DMS53 (cell line): ENCODE results near the gene NFIB.
A peak's percentile ranks its signal among the peaks of the same experiment; 100 is the strongest.

Experiments used
- DNase-seq: peaks from one replicate; lab custom pipeline; 2025; lab: John Stamatoyannopoulos, UW

NFIB gene

DNA sequence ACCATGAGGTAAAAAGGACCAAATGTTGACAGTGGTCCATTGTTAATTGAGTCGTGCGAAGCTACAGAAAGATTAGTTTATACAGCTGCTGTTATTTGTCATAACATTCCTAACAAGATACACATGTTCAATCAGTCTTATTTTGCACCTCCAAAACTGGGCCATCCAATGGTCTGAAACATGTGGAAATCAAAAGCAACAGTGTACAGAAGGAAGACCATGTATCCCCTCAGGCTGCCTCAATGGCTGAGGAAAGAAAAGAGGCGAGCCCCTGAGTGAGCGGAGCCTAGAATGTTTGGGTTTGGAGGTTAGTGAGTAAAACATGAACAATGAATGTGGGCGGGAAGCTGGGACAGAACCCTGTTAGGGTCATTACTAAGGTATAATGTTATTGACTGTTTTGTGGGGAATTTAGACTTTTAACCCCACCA, 35.6 kb downstream of the NFIB start:
- no peak for DNase-seq

DNA sequence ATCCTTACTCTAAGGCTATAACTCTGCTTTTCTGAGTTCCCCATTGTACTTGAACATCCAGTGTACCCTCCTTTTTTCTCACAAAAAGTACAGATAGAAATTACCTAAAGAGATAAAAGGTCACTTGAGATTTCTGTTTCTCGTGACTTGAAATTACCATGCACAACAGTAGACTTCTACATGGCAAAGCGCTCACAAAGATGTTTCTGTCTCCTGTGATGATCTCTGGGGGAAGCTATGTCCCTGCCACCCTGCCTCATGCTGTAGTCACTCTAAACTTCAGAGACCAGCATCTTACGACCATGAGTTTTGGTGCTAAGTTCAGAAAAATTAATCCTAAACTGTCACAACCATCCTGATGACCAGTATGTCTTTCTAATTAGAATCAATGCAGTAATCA, 36.2 kb downstream of the NFIB start:
- DNase-seq: no peak

- DNase-seq: no peak
Observed at GRCh38 chr9:14277244-14277643, 36.7 kb downstream of the NFIB start.

- no peak for DNase-seq
Observed at GRCh38 chr9:14275331-14275730, 38.6 kb downstream of the NFIB start.

DNA sequence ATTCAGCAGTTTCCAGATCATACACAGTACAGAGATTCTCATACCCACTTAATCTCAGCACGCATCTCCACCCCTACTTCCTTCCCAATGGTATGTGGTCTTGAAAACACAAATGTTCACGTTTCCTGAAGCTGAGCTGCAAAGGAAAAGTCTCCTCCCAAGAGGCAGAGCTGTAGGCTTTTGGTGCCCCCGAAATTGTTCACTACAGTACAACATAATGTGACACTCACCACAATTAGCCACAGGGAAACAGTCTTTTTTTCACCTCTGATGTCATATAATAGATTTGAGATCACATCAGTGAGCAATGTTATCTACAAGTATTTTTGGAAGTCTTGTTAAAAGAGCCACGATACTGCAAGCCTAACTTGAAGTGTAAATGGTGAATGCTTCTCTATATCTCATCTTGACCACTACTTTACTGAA, 40.2 kb downstream of the NFIB start:
- DNase-seq: no peak

- DNase-seq: no peak
Observed at GRCh38 chr9:14272927-14273528, 40.9 kb downstream of the NFIB start.

GRCh38 chr9:14271093-14271673, 42.8 kb downstream of the NFIB start:
- no peak for DNase-seq

GRCh38 chr9:14270358-14271092, 43.4 kb downstream of the NFIB start:
- no peak for DNase-seq

DNA sequence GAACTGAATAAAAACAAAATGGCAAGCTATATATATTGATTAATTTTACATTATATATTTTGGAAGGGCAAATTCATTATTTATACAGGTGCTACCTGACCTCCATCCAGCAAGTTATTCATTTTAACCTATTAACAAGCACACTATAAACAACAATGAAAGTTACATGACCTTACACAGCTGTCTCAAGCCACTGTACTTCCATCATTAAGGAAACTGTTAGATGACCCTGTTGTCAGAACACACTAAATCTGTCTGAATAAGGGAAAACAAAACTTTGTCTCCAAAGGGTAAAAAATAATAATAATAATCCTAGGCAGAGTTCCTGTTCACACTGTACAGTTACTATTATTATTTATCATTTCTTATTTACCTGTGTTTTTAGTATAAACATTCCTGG, 44.0 kb downstream of the NFIB start:
- no peak for DNase-seq

GRCh38 chr9:14263707-14264483, 50.0 kb downstream of the NFIB start:
- DNase-seq: no peak

- no peak for DNase-seq
Observed at GRCh38 chr9:14262827-14263226, 51.1 kb downstream of the NFIB start.

DNA sequence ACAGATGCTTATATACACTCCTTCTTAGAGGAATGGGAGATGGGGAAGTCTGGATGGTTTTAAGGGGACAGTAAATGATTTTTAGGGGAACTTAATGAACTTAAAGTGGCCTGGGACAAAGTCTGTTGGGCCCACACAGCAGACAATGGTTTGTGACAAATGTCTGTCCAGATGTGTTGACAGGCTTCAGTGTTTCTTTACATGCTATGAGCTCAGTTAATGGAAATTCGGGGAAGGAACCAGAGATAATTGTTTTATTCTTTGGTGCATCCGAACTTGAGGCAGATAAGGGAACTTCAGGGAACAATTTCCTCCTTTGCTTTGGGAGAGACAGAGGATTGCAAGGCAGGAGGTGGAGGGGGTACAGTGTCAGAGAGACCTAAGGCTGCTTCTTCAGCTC, 52.3 kb downstream of the NFIB start:
- no peak for DNase-seq

DNA sequence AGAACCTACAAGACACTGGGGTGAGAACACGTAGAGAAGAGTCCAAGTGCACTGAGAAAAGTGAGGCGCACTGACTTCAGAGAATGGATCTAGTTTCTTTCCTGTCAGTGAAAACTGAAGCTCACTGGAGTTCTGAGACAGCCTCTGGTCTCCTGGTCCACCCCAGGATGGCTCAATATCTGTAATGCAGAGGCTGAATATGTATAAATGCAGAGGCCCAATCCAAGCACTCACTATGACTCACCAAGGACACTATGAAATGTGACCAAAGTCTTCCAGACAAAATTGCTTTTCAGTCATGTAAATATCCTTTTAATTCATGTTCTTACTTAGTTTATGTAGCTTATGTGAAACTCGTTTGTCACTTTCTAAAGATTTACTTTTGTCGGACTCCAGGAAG, 53.8 kb downstream of the NFIB start:
- DNase-seq: no peak

- DNase-seq: no peak
Observed at GRCh38 chr9:14258660-14259239, 55.2 kb downstream of the NFIB start.

DNA sequence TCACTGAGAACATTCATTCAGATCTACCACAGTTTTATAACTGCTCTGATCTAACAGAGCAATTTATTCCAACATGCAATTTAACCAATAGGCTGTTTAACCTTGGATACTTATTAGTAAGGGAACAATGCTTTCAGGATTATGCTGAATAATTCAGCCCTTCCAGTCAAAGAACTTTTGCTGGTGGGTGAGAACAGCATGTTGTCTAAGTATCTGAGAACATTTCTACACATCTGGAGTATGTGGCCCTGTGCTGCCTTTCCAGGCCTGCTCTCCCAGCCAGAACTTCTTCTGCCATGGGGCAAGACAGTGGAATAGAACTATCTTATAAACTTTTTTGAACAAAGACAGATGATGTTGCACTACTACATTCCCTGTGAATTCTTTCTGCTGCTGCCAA, 55.8 kb downstream of the NFIB start:
- DNase-seq: no peak

DNA sequence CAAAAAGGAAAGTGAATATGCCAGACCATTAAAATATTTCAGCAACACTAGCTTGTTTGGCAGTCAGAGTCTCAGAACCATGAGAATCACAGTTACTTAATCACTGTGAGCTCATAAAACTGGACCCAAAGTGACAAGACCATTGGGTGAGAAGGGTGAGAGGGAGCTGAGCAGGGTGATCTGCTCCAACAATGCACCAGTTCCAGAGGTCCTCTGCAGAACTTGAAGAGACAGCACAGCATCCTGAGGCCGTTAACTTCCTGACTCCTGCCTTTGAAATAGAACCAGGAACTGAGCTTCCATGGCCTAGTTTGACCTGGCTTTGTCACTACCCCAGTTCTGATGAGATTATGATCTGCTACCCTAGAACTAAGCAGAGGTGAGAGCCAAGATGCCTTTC, 57.4 kb downstream of the NFIB start:
- DNase-seq: no peak

GRCh38 chr9:14251154-14252071, 62.5 kb downstream of the NFIB start:
- DNase-seq: peak; percentile 84

DNA sequence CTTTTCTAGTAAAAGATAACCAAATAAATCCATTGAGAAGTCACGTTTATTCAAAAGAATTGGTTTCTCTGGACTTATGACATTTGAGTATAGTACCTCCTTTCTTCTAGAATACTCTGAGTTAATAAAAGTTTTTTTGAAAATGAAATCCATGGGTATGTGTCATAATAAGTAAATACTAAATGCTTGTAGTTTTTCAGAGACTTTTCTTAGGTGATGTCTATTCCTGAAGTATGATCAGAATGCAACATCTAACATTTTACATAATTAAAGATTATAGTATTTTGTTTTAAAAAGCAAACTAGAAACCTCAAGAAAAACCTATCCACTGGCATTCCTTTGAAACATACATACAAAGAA, 63.2 kb downstream of the NFIB start:
- DNase-seq: no peak

DNA sequence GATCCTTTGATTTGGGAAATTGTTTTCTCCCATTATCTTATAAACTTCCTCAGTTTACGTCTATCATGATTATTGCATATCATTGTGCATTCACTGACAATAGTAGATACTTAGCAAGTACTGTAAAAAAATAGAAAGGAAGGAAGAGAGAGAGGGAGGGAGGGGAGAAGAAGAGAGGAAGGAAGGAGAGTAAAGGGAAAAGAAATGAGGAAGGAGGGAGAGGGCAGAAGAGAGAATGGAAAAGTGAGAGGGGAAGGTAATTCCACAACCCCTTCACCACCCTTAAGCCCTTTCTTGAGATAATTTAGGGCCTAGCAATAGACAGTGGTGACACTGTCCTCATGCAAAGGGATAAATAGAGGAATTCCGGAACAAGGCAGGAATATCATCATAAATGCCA, 64.4 kb downstream of the NFIB start:
- DNase-seq: no peak

DNA sequence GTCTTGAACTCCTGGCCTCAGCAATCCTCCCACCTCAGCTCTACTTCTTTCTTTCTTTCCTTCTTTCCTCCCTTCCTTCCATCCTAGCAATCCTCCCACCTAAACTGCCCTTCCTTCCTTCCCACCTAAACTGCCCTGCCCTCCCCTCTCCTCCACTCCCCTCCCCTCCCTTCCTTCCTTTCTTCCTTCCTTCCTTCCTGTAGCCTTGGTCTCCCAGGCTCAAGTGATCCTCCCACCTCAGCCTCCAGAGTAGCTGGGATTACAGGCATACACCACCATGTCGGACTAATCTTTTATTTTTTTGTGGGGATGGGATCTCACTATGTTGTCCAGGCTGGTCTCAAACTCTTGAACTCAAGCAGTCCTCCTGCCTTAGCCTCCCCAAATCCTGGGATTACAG, 65.8 kb downstream of the NFIB start:
- DNase-seq: no peak

- DNase-seq: no peak
Observed at GRCh38 chr9:14247577-14247976, 66.4 kb downstream of the NFIB start.
